ENCODE measurements around the gene HIVEP3. TPM values are rescaled to one million over a fixed set of nuclear protein-coding genes. Genes with fewer than 3 reads are reported as not detected.
A peak's percentile ranks its signal among the peaks of the same experiment; 100 is the strongest.

HIVEP3 gene
- polyA plus RNA-seq, 1 donor (not counting 4 experiments of a cell fraction or from before 2014, with no cell fraction given), result 1.1 TPM

GRCh38 chr1:41627491-41628280, 291.0 kb downstream of the HIVEP3 start:
- FAIRE-seq, result peak; percentile 5

GRCh38 chr1:41626616-41627375, 291.9 kb downstream of the HIVEP3 start:
- Histone ChIP-seq H4K20me1 (ENCODE audit: control insufficient read depth, extremely low read depth, insufficient read depth, low read length) (no peaks in the 10 kb centered on the region), H3K9me3 (ENCODE audit: control insufficient read depth, low read depth, low read length) (no peaks in the 10 kb centered on the region), H3K4me1 (ENCODE audit: control insufficient read depth, extremely low read depth, insufficient read depth, low read length) (peaks cover 18% of the 10 kb centered on the region), H3K4me2 (ENCODE audit: control insufficient read depth, extremely low read depth, insufficient read depth, low read depth, low read length) (peak overlapping the region; percentile 79), H3K9me1 (ENCODE audit: control insufficient read depth, extremely low read depth, insufficient read depth, low read length) (peaks cover 2% of the 10 kb centered on the region), H3K27ac (ENCODE audit: control insufficient read depth, insufficient read depth, low read length) (peak overlapping the region; percentile 71), H3K36me3 (ENCODE audit: control insufficient read depth in 2 of 2, extremely low read depth in 1 of 2, insufficient read depth in 2 of 2, low read length in 2 of 2) (no peaks in the 10 kb centered on the region), H3K79me2 (ENCODE audit: control insufficient read depth, insufficient read depth, low read length) (no peaks in the 10 kb centered on the region), H2AFZ (ENCODE audit: control insufficient read depth, low read length) (peak overlapping the region; percentile 8), H3K27me3 (ENCODE audit: control insufficient read depth, extremely low read depth, insufficient read depth, low read length) (no peaks in the 10 kb centered on the region), H3K4me3 (ENCODE audit: control insufficient read depth in 2 of 3, extremely low read depth in 1 of 3, insufficient read depth in 2 of 3, low read depth in 1 of 3, low read length in 3 of 3) (peak overlapping the region in 1 of 3 experiments; percentile 36), H3K9ac (ENCODE audit: control insufficient read depth, extremely low read depth, insufficient read depth, low read length) (peak overlapping the region; percentile 34)
- DNase-seq (ENCODE audit: low read depth, low spot score) (peak; percentile 48), FAIRE-seq (peak; percentile 92)
- TF ChIP-seq CTCF (optimal IDR thresholded peaks at IDR 0.05 in 1 of 3, IDR thresholded peaks at IDR 0.05 in 1 of 3, conservative IDR thresholded peaks at IDR 0.05 in 1 of 3; ENCODE audit: extremely low read depth in 1 of 3, insufficient read depth in 2 of 3, low read length in 3 of 3), result no peak
- no peak for TF ChIP-seq EZH2 (IDR thresholded peaks at IDR 0.05; ENCODE audit: low read length)
- dilution Hi-C loops (cut with MboI; ENCODE audit: extremely low pct_ligation_motif_present, low sequenced_read_pairs), result no loop called here

More at GRCh38 chr1:41627491-41628280, 291.0 kb downstream of the HIVEP3 start:
- H2AFZ ChIP-seq (ENCODE audit: control insufficient read depth, low read length), result no peak overlapping the region
- peak overlapping the region; percentile 71 for H3K27ac ChIP-seq (ENCODE audit: control insufficient read depth, insufficient read depth, low read length)
- peaks cover 18% of the 10 kb centered on the region for H3K4me1 ChIP-seq (ENCODE audit: control insufficient read depth, extremely low read depth, insufficient read depth, low read length)
- H3K4me2 ChIP-seq (ENCODE audit: control insufficient read depth, extremely low read depth, insufficient read depth, low read depth, low read length), result no peak overlapping the region
- no peaks in the 10 kb centered on the region for H3K36me3 ChIP-seq (ENCODE audit: control insufficient read depth in 2 of 2, extremely low read depth in 1 of 2, insufficient read depth in 2 of 2, low read length in 2 of 2)
- no peak for DNase-seq (ENCODE audit: low read depth, low spot score)
- TF ChIP-seq CTCF (optimal IDR thresholded peaks at IDR 0.05 in 1 of 3, IDR thresholded peaks at IDR 0.05 in 1 of 3, conservative IDR thresholded peaks at IDR 0.05 in 1 of 3; ENCODE audit: extremely low read depth in 1 of 3, insufficient read depth in 2 of 3, low read length in 3 of 3), result no peak
- no peak for TF ChIP-seq EZH2 (IDR thresholded peaks at IDR 0.05; ENCODE audit: low read length)
- H3K9ac ChIP-seq (ENCODE audit: control insufficient read depth, extremely low read depth, insufficient read depth, low read length), result no peak overlapping the region
- H3K9me1 ChIP-seq (ENCODE audit: control insufficient read depth, extremely low read depth, insufficient read depth, low read length), result peaks cover 2% of the 10 kb centered on the region
- dilution Hi-C loops (cut with MboI; ENCODE audit: extremely low pct_ligation_motif_present, low sequenced_read_pairs), result no loop called here
- H4K20me1 ChIP-seq (ENCODE audit: control insufficient read depth, extremely low read depth, insufficient read depth, low read length), result no peaks in the 10 kb centered on the region
- no peaks in the 10 kb centered on the region for H3K27me3 ChIP-seq (ENCODE audit: control insufficient read depth, extremely low read depth, insufficient read depth, low read length)
- H3K79me2 ChIP-seq (ENCODE audit: control insufficient read depth, insufficient read depth, low read length), result no peaks in the 10 kb centered on the region
- no peak overlapping the region for H3K4me3 ChIP-seq (ENCODE audit: control insufficient read depth in 2 of 3, extremely low read depth in 1 of 3, insufficient read depth in 2 of 3, low read depth in 1 of 3, low read length in 3 of 3)
- no peaks in the 10 kb centered on the region for H3K9me3 ChIP-seq (ENCODE audit: control insufficient read depth, low read depth, low read length)

All from keratinocyte (primary cell).